Measurements from ENCODE around the gene IRS4.

IRS4 gene

DNA sequence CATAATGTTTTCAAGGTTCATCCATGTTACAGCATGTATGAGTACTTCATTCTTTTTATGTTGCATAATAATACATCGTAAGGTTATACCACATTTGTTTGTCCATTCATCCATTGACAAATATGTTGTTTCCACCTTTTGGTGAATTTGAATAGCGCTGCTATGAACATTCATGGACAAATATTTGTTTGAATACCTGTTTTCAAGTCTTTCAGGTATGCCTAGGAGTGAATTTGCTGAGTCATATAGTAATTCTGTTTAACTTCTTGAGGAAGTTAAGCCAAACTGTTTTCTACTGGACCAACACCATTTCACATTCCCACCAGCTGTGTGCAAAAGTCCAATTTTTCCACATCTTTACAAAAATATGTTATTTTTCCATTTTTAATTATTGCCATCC lies 31.5 kb downstream of the IRS4 start:
- no peak for TF ChIP-seq TAF1 (IDR thresholded peaks at IDR 0.05; ENCODE audit: borderline replicate concordance, insufficient read depth, low read length)
- TF ChIP-seq POLR2AphosphoS5 (IDR thresholded peaks at IDR 0.05; ENCODE audit: low read depth, low read length): no peak
- TF ChIP-seq SIN3A (IDR thresholded peaks at IDR 0.05; ENCODE audit: borderline replicate concordance, insufficient read depth, low read length): no peak
- TF ChIP-seq, protein P1, sequence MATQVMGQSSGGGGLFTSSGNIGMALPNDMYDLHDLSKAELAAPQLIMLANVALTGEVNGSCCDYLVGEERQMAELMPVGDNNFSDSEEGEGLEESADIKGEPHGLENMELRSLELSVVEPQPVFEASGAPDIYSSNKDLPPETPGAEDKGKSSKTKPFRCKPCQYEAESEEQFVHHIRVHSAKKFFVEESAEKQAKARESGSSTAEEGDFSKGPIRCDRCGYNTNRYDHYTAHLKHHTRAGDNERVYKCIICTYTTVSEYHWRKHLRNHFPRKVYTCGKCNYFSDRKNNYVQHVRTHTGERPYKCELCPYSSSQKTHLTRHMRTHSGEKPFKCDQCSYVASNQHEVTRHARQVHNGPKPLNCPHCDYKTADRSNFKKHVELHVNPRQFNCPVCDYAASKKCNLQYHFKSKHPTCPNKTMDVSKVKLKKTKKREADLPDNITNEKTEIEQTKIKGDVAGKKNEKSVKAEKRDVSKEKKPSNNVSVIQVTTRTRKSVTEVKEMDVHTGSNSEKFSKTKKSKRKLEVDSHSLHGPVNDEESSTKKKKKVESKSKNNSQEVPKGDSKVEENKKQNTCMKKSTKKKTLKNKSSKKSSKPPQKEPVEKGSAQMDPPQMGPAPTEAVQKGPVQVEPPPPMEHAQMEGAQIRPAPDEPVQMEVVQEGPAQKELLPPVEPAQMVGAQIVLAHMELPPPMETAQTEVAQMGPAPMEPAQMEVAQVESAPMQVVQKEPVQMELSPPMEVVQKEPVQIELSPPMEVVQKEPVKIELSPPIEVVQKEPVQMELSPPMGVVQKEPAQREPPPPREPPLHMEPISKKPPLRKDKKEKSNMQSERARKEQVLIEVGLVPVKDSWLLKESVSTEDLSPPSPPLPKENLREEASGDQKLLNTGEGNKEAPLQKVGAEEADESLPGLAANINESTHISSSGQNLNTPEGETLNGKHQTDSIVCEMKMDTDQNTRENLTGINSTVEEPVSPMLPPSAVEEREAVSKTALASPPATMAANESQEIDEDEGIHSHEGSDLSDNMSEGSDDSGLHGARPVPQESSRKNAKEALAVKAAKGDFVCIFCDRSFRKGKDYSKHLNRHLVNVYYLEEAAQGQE (IDR thresholded peaks at IDR 0.05; ENCODE audit: insufficient read depth in 1 of 2, low read depth in 2 of 2, low read length in 2 of 2): no peak
- no peak for TF ChIP-seq FOXP2 (optimal IDR thresholded peaks at IDR 0.05; ENCODE audit: borderline replicate concordance, extremely low read depth, extremely low read length, insufficient read depth)

DNA sequence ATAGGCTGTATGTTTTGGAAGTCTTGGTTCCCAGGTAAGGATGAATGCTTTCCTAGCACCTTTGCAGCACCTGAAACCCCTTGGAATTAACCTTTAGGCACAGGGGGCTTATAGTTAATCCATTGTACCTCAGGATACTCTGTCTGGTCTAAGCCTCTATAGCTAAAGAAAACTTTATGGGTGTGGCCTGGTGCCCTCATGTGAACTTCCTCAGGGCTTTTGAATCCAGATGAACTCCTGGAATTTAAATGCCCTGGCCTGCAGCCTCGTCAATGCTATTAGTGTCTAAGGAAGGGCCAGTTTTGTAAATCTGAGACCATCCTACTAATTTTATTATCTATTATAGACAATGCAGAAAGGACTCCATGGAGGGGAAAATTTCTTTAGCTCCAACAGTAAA lies 33.8 kb downstream of the IRS4 start:
- TF ChIP-seq FOXP2 (optimal IDR thresholded peaks at IDR 0.05; ENCODE audit: borderline replicate concordance, extremely low read depth, extremely low read length, insufficient read depth) (no peak), TAF1 (IDR thresholded peaks at IDR 0.05; ENCODE audit: borderline replicate concordance, insufficient read depth, low read length) (no peak), POLR2AphosphoS5 (IDR thresholded peaks at IDR 0.05; ENCODE audit: low read depth, low read length) (no peak), SIN3A (IDR thresholded peaks at IDR 0.05; ENCODE audit: borderline replicate concordance, insufficient read depth, low read length) (no peak)
- TF ChIP-seq, protein P1 (IDR thresholded peaks at IDR 0.05; ENCODE audit: insufficient read depth in 1 of 2, low read depth in 2 of 2, low read length in 2 of 2): no peak

DNA sequence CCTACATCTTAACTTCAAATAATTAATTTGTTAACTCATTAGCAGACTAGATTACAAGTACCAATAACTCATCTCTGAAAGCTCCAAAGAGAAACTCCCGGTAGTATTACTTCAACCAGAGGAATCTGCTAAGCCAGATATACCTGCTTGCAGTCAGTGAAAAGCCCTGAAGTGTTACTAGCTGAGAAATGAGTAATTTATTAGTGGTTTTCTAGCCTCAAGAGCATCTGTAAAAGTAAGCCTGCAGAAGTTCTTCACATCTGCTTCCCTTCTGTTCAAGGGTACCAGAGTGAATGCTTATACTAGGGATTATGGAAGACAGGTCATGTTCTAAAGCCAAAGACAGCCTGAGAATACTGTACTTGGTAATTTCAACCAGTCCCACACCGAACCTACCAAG lies 34.7 kb downstream of the IRS4 start:
- TF ChIP-seq TAF1 (IDR thresholded peaks at IDR 0.05; ENCODE audit: borderline replicate concordance, insufficient read depth, low read length) (no peak), POLR2AphosphoS5 (IDR thresholded peaks at IDR 0.05; ENCODE audit: low read depth, low read length) (no peak), SIN3A (IDR thresholded peaks at IDR 0.05; ENCODE audit: borderline replicate concordance, insufficient read depth, low read length) (no peak), FOXP2 (optimal IDR thresholded peaks at IDR 0.05; ENCODE audit: borderline replicate concordance, extremely low read depth, extremely low read length, insufficient read depth) (no peak)
- TF ChIP-seq, protein P1 (IDR thresholded peaks at IDR 0.05; ENCODE audit: insufficient read depth in 1 of 2, low read depth in 2 of 2, low read length in 2 of 2): no peak

DNA sequence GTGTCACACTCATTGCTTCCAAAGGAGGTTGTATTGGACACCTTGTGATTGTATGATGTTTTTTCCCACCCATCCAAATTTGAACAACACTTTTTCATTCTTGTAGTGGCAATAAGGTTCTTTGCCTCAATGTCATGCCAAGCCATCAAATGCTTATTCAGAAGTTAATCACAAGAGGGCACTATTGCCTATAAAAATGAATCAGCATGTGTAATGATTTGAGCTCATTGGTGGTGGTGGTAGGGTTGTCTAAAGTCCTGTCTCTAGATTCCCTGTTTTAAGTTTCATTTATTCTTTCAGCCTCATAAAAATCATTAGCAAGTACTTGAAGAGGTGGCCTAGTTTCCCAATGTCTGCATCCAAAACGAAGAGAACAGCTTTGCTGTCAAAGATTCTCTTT lies 37.0 kb downstream of the IRS4 start:
- no peak for TF ChIP-seq POLR2AphosphoS5 (IDR thresholded peaks at IDR 0.05; ENCODE audit: low read depth, low read length)
- TF ChIP-seq FOXP2 (optimal IDR thresholded peaks at IDR 0.05; ENCODE audit: borderline replicate concordance, extremely low read depth, extremely low read length, insufficient read depth): no peak
- TF ChIP-seq, protein P1 (IDR thresholded peaks at IDR 0.05; ENCODE audit: insufficient read depth in 1 of 2, low read depth in 2 of 2, low read length in 2 of 2): no peak
- no peak for TF ChIP-seq SIN3A (IDR thresholded peaks at IDR 0.05; ENCODE audit: borderline replicate concordance, insufficient read depth, low read length)
- no peak for TF ChIP-seq TAF1 (IDR thresholded peaks at IDR 0.05; ENCODE audit: borderline replicate concordance, insufficient read depth, low read length)

DNA sequence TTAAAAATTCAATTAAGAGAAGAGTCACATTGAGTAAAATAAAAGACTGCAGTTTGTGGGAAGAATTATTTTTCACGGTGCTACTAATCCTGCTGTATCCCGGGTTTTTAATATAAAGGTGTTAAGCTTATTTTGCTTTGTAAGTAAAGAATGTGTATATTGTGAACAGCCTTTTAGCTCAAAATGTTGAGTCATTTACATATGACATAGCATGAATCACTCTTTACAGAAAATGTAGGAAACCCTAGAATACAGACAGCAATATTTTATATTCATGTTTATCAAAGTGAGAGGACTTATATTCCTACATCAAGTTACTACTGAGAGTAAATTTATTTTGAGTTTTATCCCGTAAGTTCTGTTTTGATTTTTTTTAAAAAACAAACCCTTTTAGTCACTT lies 39.7 kb downstream of the IRS4 start:
- TF ChIP-seq FOXP2 (optimal IDR thresholded peaks at IDR 0.05; ENCODE audit: borderline replicate concordance, extremely low read depth, extremely low read length, insufficient read depth) (no peak), POLR2AphosphoS5 (IDR thresholded peaks at IDR 0.05; ENCODE audit: low read depth, low read length) (no peak), TAF1 (IDR thresholded peaks at IDR 0.05; ENCODE audit: borderline replicate concordance, insufficient read depth, low read length) (no peak)
- TF ChIP-seq, protein P1 (IDR thresholded peaks at IDR 0.05; ENCODE audit: insufficient read depth in 1 of 2, low read depth in 2 of 2, low read length in 2 of 2): no peak
